K562 (cell line): ENCODE data around the gene RPS2. TPM values are rescaled to one million over a fixed set of nuclear protein-coding genes. Genes with fewer than 3 reads are reported as not detected.

Experiments
- ATAC-seq: fragments of 200-7000 bp; cut with Tn5 transposase; 3 replicates; pipeline ENCODE4 v1.9.1; 2020; ENCODE audit warnings: moderate library complexity
- BruUV-seq: library from RNA; stranded (reverse); fragments of 400-500 nt; replicated peaks from 2 replicates; lab custom pipeline; 2021; lab: Mats Ljungman, UMichigan
- CTCF ChIA-PET: fragments of 300-600 bp; formaldehyde crosslinking; extraction: SDS; loops from one replicate; lab custom pipeline; 2021; ENCODE audit warnings: low intra/inter-chr PET ratio; lab: Yijun Ruan, JAX
- POLR2A ChIA-PET: fragments of 300-600, 350-650 bp; sonication (Branson Sonifier 250); formaldehyde crosslinking; extraction: SDS; loops from one replicate; lab custom pipeline; 2021; ENCODE audit warnings: antibody characterized with exemption, inconsistent platforms; lab: Yijun Ruan, JAX
- DNase-seq, 4 experiments: peaks; one replicate each; pipeline versions ENCODE4 v3.0.0 to v3.0.0-alpha.2; 2011 to 2018; ENCODE audit warnings: low spot score in 3 of 4, mixed read lengths in 3 of 4; ENCODE audit errors: extremely low read depth in 1 of 4
- FAIRE-seq: peaks from 2 replicates; lab custom pipeline; 2011; peaks lifted over from hg19 to GRCh38; lab: Jason Lieb, UNC
- H2AFZ ChIP-seq: 2 replicates; pipeline ENCODE4 v1.6.0; 2011; ENCODE audit warnings: low read depth, low read length, control low read depth, inconsistent platforms
- H3K27ac ChIP-seq: fragments of 200-600 bp; 3 replicates; pipeline ENCODE4 v1.8.0; 2011; ENCODE audit warnings: low read depth, mild to moderate bottlenecking, control low read depth, inconsistent platforms, low read length, moderate library complexity, mixed read lengths; ENCODE audit errors: extremely low read depth
- H3K27me3 ChIP-seq, 2 experiments: fragments of 300-600 bp in 1 of 2; 2 replicates in 1 of 2; 3 replicates in 1 of 2; pipeline versions ENCODE4 v1.6.0 to v1.8.0; 2011; ENCODE audit warnings: inconsistent platforms in 2 of 2, low read length in 2 of 2, mild to moderate bottlenecking in 1 of 2, mixed read lengths in 1 of 2, moderate library complexity in 1 of 2; ENCODE audit not compliant: control insufficient read depth in 2 of 2, insufficient read depth in 2 of 2
- H3K36me3 ChIP-seq: fragments of 300-600 bp; 3 replicates; pipeline ENCODE4 v1.8.0; 2011; ENCODE audit warnings: mild to moderate bottlenecking, low read length, inconsistent platforms; ENCODE audit not compliant: control insufficient read depth, insufficient read depth
- H3K4me1 ChIP-seq, 2 experiments: fragments of 200-600 bp in 1 of 2; replicated peaks in 1 of 2; 2 replicates in 1 of 2; 3 replicates in 1 of 2; pipeline versions ENCODE4 v1.5.1 to v1.8.0; 2011; ENCODE audit warnings: inconsistent platforms in 2 of 2, low read length in 2 of 2, mild to moderate bottlenecking in 1 of 2, mixed read lengths in 1 of 2, moderate library complexity in 1 of 2; ENCODE audit not compliant: control insufficient read depth in 2 of 2, insufficient read depth in 2 of 2
- H3K4me2 ChIP-seq: 2 replicates; pipeline ENCODE4 v1.6.1; 2011; ENCODE audit warnings: low read length, control low read depth, inconsistent platforms, mixed read lengths; ENCODE audit not compliant: insufficient read depth
- H3K4me3 ChIP-seq: fragments of 200-600 bp; sonication (generic), shearing (Covaris generic); 2 replicates; pipeline ENCODE4 v1.5.1; 2016; ENCODE audit warnings: control low read depth, inconsistent platforms
- H3K79me2 ChIP-seq: fragments of 200-600 bp; 3 replicates; pipeline ENCODE4 v1.8.0; 2011; ENCODE audit warnings: low read length, inconsistent platforms; ENCODE audit not compliant: control insufficient read depth, insufficient read depth
- H3K9ac ChIP-seq, 2 experiments: 2 replicates each; pipeline versions ENCODE4 v1.6.0 to v1.6.1; 2011; ENCODE audit warnings: low read depth in 2 of 2, low read length in 2 of 2, control low read depth in 1 of 2, inconsistent platforms in 1 of 2, mild to moderate bottlenecking in 1 of 2, mixed read lengths in 1 of 2; ENCODE audit not compliant: insufficient read depth in 1 of 2
- H3K9me1 ChIP-seq: one replicate; pipeline ENCODE4 v1.6.0; 2011; ENCODE audit warnings: inconsistent platforms, mild to moderate bottlenecking, low read length, moderate library complexity; ENCODE audit not compliant: control insufficient read depth, insufficient read depth
- H3K9me3 ChIP-seq: replicated peaks from 2 replicates; pipeline ENCODE4 v1.5.1; 2011; ENCODE audit warnings: low read depth, low read length, inconsistent platforms; ENCODE audit not compliant: control insufficient read depth, insufficient read depth
- H4K20me1 ChIP-seq: replicated peaks from 2 replicates; pipeline ENCODE4 v1.6.1; 2011; ENCODE audit warnings: low read length, inconsistent platforms, mixed read lengths; ENCODE audit not compliant: control insufficient read depth, insufficient read depth
- RBFOX2 ChIP-seq: fragments of 200-400 bp; formaldehyde crosslinking; IDR thresholded peaks from 2 replicates; pipeline ENCODE4 v1.6.1; 2017; ENCODE audit warnings: low read depth, mild to moderate bottlenecking, low read length, moderate library complexity
- ZNF134 ChIP-seq: fragments of 250-450 bp; sonication (Bioruptor Pico); conservative IDR thresholded peaks from 2 replicates; pipeline ENCODE4 v1.4.0; 2020
- WGBS: fragments of 100-300 bp; shearing (Covaris generic); methylation state at CpG from one replicate; pipeline ENCODE4 v1.1.6; 2016; ENCODE audit warnings: low coverage, mixed read lengths; ENCODE audit not compliant: insufficient coverage; ENCODE audit errors: missing lambda C conversion rate; 5-methylcytosine and 5-hydroxymethylcytosine counted together
- in situ Hi-C: fragments of 300-500 bp; cut with MboI; formaldehyde crosslinking; loops from 4 replicates; pipeline ENCODE4 v1.15.0; 2018; ENCODE audit warnings: inconsistent platforms, mixed read lengths
- intact Hi-C: fragments of 100-400 bp; cut with micrococcal nuclease; formaldehyde crosslinking; loops from 2 replicates; pipeline ENCODE4 v1.14.2; 2022
- polyA plus RNA-seq, 8 experiments: library from polyadenylated mRNA; depleted of rRNA in 4 of 8; stranded (reverse) in 5 of 8; unstranded in 3 of 8; fragments of >200 nt; fragmentation: Nextera tagmentation in 2 of 8; fragmentation: Illumina TruSeq in 1 of 8; extraction: Ambion mirVana in 2 of 8; extraction: Trizol in 1 of 8; gene quantifications; 2 replicates each; pipeline versions ENCODE4 v1.2.1 to v1.2.3, GENCODE V29; 2011 to 2014; ENCODE audit warnings: inconsistent platforms in 1 of 8, missing spikeins in 1 of 8
- total RNA-seq, 7 experiments: library from RNA; depleted of rRNA in 6 of 7; stranded (reverse); fragments of >200 nt in 6 of 7; fragmentation: Illumina TruSeq in 2 of 7; extraction: Trizol in 2 of 7; gene quantifications; 2 replicates each; pipeline versions ENCODE4 v1.2.1 to v1.2.3, GENCODE V29; 2011 to 2021; ENCODE audit warnings: low replicate concordance in 1 of 7

Gene RPS2
- total and polyA plus RNA-seq, 9 of the 15 experiments (the other 6 are each of a cell fraction or from before 2014, with no cell fraction given), result 834 to 4,794 (median 3,793) TPM

DNA sequence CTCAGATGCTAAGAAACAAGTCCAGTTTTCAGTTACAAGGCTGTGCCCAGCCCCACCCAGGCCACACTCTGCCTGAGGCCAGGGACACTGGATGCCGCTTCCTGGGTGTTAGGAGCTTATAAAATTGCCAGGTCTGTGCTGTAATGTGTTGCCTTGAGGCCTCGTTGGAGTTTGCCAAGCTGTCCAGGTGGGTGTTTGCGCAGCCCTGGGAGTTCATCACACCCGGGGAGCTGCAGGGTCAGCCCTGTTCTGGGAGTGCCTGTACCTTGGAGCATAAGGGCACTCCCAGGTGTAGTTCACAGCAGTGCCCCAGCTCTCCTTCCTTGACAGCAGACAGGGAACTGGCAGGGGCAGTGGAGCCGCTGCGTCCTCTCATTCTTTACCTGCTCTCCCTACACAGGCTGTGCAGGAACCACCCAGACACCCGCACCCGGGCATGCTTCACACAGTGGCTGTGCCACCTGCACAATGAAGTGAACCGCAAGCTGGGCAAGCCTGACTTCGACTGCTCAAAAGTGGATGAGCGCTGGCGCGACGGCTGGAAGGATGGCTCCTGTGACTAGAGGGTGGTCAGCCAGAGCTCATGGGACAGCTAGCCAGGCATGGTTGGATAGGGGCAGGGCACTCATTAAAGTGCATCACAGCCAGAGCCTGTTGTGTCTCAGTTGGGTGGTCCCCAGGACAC is 21.0 kb upstream of the RPS2 start:
- Histone ChIP-seq H4K20me1 (no peaks in the 10 kb centered on the region), H3K36me3 (peaks cover 23% of the 10 kb centered on the region; the same call in 1 of the 3 replicates), H2AFZ (no peak overlapping the region), H3K27ac (no peak overlapping the region; the same call in 2 of the 3 replicates), H3K9me1 (no peaks in the 10 kb centered on the region), H3K79me2 (peaks cover 16% of the 10 kb centered on the region), H3K4me2 (peak overlapping the region; percentile 82), H3K4me3 (peak overlapping the region; percentile 70; the same call in 1 of the 2 replicates), H3K27me3 (no peaks in the 10 kb centered on the region), H3K4me1 (peaks cover 10 to 73% of the 10 kb centered on the region in 2 experiments), H3K9me3 (no peaks in the 10 kb centered on the region), H3K9ac (peak overlapping the region; percentile 67 to 98)
- FAIRE-seq, result no peak
- WGBS, result 86% methylated on average over 14 of the region's 14 CpGs
- no TSS peak for BruUV-seq
- ChIA-PET CTCF (no interaction called here), POLR2A (interaction anchor here (0.7 to 10.2 kb wide), 5 partner anchors 9 to 20 kb away, joined by 3 to 103 read pairs (median 3); partner anchors contain the start of genes RNF151, RPS2 and TBL3)
- DNase-seq, result no peak
- no peak for ATAC-seq
- in situ Hi-C loops (no loop called here), intact Hi-C loops (no loop called here)
- TF ChIP-seq ZNF134 (CRISPR knock-in tag) (no peak), RBFOX2 (peak; percentile 46)
